Activated T-cell treated with anti-CD3 and anti-CD28 coated beads, Interleukin-2, amount 50 U/mL, for 4 hours (primary cell): ENCODE results near the gene CA5A. TPM values are rescaled to one million over a fixed set of nuclear protein-coding genes. Genes with fewer than 3 reads are reported as not detected.
"Not testable (repeated sequence)": the region's sequence is repeated elsewhere in the genome, so short reads cannot be mapped to it uniquely, and the experiment has no call there.

Experiments used
- ATAC-seq, 2 donors: fragments of 200-7000 bp; cut with Tn5 transposase; one replicate each; pipeline ENCODE4 v1.10.0; 2021
- DNase-seq: peaks from one replicate; pipeline ENCODE4 v3.0.0-alpha.2; 2020
- H3K27me3 Mint-ChIP-seq: one replicate; pipeline ENCODE4 v1.8.0; 2021; ENCODE audit warnings: low read depth, mixed read lengths
- H3K36me3 Mint-ChIP-seq: one replicate; pipeline ENCODE4 v1.8.0; 2022; ENCODE audit warnings: mixed read lengths; ENCODE audit not compliant: insufficient read depth
- H3K4me1 Mint-ChIP-seq: one replicate; pipeline ENCODE4 v1.8.0; 2021; ENCODE audit warnings: low read depth, mixed read lengths
- H3K4me3 Mint-ChIP-seq: one replicate; pipeline ENCODE4 v1.8.0; 2021; ENCODE audit warnings: mild to moderate bottlenecking, moderate library complexity, mixed read lengths
- H3K9me3 Mint-ChIP-seq: one replicate; pipeline ENCODE4 v1.8.0; 2021; ENCODE audit warnings: mixed read lengths
- total RNA-seq, 3 donors: library from RNA; stranded (reverse); gene quantifications; one replicate each; pipeline ENCODE4 v1.2.1, GENCODE V29; 2021

Gene CA5A
- total RNA-seq, 3 donors from 2014 or later = 0.43 TPM; not detected in 2

GRCh38 chr16:87891764-87892163, 44.6 kb downstream of the CA5A start:
- Mint-ChIP-seq H3K4me3 (no peak overlapping the region), H3K4me1 (peaks cover 26% of the 10 kb centered on the region), H3K27me3 (no peaks in the 10 kb centered on the region), H3K36me3 (no peaks in the 10 kb centered on the region), H3K9me3 (no peaks in the 10 kb centered on the region)
- DNase-seq = no peak
- ATAC-seq = no peak

GRCh38 chr16:87889762-87890161, 46.6 kb downstream of the CA5A start:
- ATAC-seq, H3K4me3 Mint-ChIP-seq, H3K36me3 Mint-ChIP-seq, H3K4me1 Mint-ChIP-seq, H3K27me3 Mint-ChIP-seq, H3K9me3 Mint-ChIP-seq: not testable (repeated sequence)
- peak; percentile 44 for DNase-seq

GRCh38 chr16:87888346-87888745, 48.0 kb downstream of the CA5A start:
- H3K4me3 Mint-ChIP-seq, H3K9me3 Mint-ChIP-seq, ATAC-seq, H3K36me3 Mint-ChIP-seq, DNase-seq, H3K27me3 Mint-ChIP-seq, H3K4me1 Mint-ChIP-seq: not testable (repeated sequence)

GRCh38 chr16:87887931-87888330, 48.4 kb downstream of the CA5A start:
- H3K27me3 Mint-ChIP-seq, DNase-seq, H3K4me1 Mint-ChIP-seq, ATAC-seq, H3K36me3 Mint-ChIP-seq, H3K9me3 Mint-ChIP-seq, H3K4me3 Mint-ChIP-seq: not testable (repeated sequence)

- not testable (repeated sequence) for H3K4me1 Mint-ChIP-seq, H3K9me3 Mint-ChIP-seq, DNase-seq, ATAC-seq, H3K27me3 Mint-ChIP-seq, H3K36me3 Mint-ChIP-seq, H3K4me3 Mint-ChIP-seq
These were observed 50.9 kb downstream of the CA5A start for GRCh38 chr16:87885371-87885967.

GRCh38 chr16:87882436-87883019, 53.8 kb downstream of the CA5A start:
- no peaks in the 10 kb centered on the region for H3K9me3 Mint-ChIP-seq
- peaks cover 5% of the 10 kb centered on the region for H3K27me3 Mint-ChIP-seq
- no peak for DNase-seq
- H3K4me1 Mint-ChIP-seq = peaks cover 7% of the 10 kb centered on the region
- no peak overlapping the region for H3K4me3 Mint-ChIP-seq
- ATAC-seq = no peak
- H3K36me3 Mint-ChIP-seq = no peaks in the 10 kb centered on the region

GRCh38 chr16:87881324-87882200, 54.8 kb downstream of the CA5A start:
- Mint-ChIP-seq H3K36me3 (no peaks in the 10 kb centered on the region), H3K4me1 (peaks cover 8% of the 10 kb centered on the region), H3K4me3 (no peak overlapping the region), H3K9me3 (no peaks in the 10 kb centered on the region), H3K27me3 (peaks cover 5% of the 10 kb centered on the region)
- ATAC-seq = no peak
- no peak for DNase-seq

- no peaks in the 10 kb centered on the region for H3K9me3 Mint-ChIP-seq
- no peaks in the 10 kb centered on the region for H3K36me3 Mint-ChIP-seq
- peaks cover 20% of the 10 kb centered on the region for H3K4me1 Mint-ChIP-seq
- DNase-seq (no peak), ATAC-seq (no peak)
- H3K27me3 Mint-ChIP-seq = peaks cover 5% of the 10 kb centered on the region
- H3K4me3 Mint-ChIP-seq = no peak overlapping the region
These were observed 56.1 kb downstream of the CA5A start for GRCh38 chr16:87880117-87880696.

GRCh38 chr16:87879411-87880013, 56.8 kb downstream of the CA5A start:
- H3K36me3 Mint-ChIP-seq, DNase-seq, ATAC-seq, H3K4me3 Mint-ChIP-seq, H3K27me3 Mint-ChIP-seq, H3K9me3 Mint-ChIP-seq: not testable (repeated sequence)
- H3K4me1 Mint-ChIP-seq = peaks cover 26% of the 10 kb centered on the region

- peaks cover 28% of the 10 kb centered on the region for H3K4me1 Mint-ChIP-seq
- no peak for DNase-seq
- no peaks in the 10 kb centered on the region for H3K9me3 Mint-ChIP-seq
These were observed 57.6 kb downstream of the CA5A start for GRCh38 chr16:87878704-87879103.

GRCh38 chr16:87877942-87878507, 58.3 kb downstream of the CA5A start:
- no peaks in the 10 kb centered on the region for H3K36me3 Mint-ChIP-seq
- H3K27me3 Mint-ChIP-seq = peaks cover 5% of the 10 kb centered on the region
- ATAC-seq = no peak
- no peak for DNase-seq
- H3K4me1 Mint-ChIP-seq = peaks cover 28% of the 10 kb centered on the region
- no peak overlapping the region for H3K4me3 Mint-ChIP-seq
- H3K9me3 Mint-ChIP-seq = no peaks in the 10 kb centered on the region

More at GRCh38 chr16:87878704-87879103, 57.6 kb downstream of the CA5A start:
- Mint-ChIP-seq H3K4me3 (no peak overlapping the region), H3K27me3 (peaks cover 5% of the 10 kb centered on the region), H3K36me3 (no peaks in the 10 kb centered on the region)
- ATAC-seq = no peak

- Mint-ChIP-seq H3K4me3 (peak overlapping the region; percentile 50), H3K9me3 (no peaks in the 10 kb centered on the region), H3K27me3 (no peaks in the 10 kb centered on the region), H3K36me3 (no peaks in the 10 kb centered on the region), H3K4me1 (peaks cover 49% of the 10 kb centered on the region)
- ATAC-seq = peak; percentile 74 to 78
- peak; percentile 83 for DNase-seq
These were observed 61.5 kb downstream of the CA5A start for GRCh38 chr16:87874639-87875427.
